HepG2 (cell line): ENCODE data around the gene ARPC1B. TPM values are rescaled to one million over a fixed set of nuclear protein-coding genes. Genes with fewer than 3 reads are reported as not detected.

Source experiments
- ARHGAP35 ChIP-seq: sonication (generic); formaldehyde crosslinking; IDR thresholded peaks from 2 replicates; pipeline ENCODE4 v1.9.0; 2022; ENCODE audit warnings: mild to moderate bottlenecking, inconsistent platforms, moderate library complexity, missing genetic modification reagents, borderline replicate concordance
- BRD4 ChIP-seq: sonication (generic); formaldehyde crosslinking; IDR thresholded peaks from 2 replicates; pipeline ENCODE4 v1.4.0; 2020; ENCODE audit warnings: missing genetic modification reagents
- EHMT2 ChIP-seq: fragments of 200-600 bp; sonication (generic); IDR thresholded peaks from 2 replicates; pipeline ENCODE4 v1.7.0; 2017; ENCODE audit warnings: antibody characterized with exemption, low read depth, low read length, borderline replicate concordance
- ETV5 ChIP-seq: IDR thresholded peaks from 2 replicates; pipeline ENCODE4 v1.6.1; 2018; ENCODE audit warnings: missing biosample characterization, missing genetic modification reagents, inconsistent platforms, borderline replicate concordance
- FOXA3 ChIP-seq: IDR thresholded peaks from 2 replicates; pipeline ENCODE4 v1.6.1; 2016; ENCODE audit warnings: missing genetic modification reagents, missing compliant biosample characterization
- HMGXB4 ChIP-seq, 2 experiments: sonication (generic) in 1 of 2; formaldehyde crosslinking in 1 of 2; IDR thresholded peaks; 2 replicates each; pipeline versions ENCODE4 v1.4.0 to v1.6.1; 2018 to 2020; ENCODE audit warnings: missing genetic modification reagents in 2 of 2, borderline replicate concordance in 1 of 2, low read depth in 1 of 2, mild to moderate bottlenecking in 1 of 2, missing biosample characterization in 1 of 2
- KLF12 ChIP-seq: sonication (generic); formaldehyde crosslinking; IDR thresholded peaks from 2 replicates; pipeline ENCODE4 v1.4.0; 2020; ENCODE audit warnings: missing genetic modification reagents, borderline replicate concordance
- NR2F1 ChIP-seq, 2 experiments: fragments of 450-650 bp in 1 of 2; formaldehyde crosslinking in 1 of 2; IDR thresholded peaks; 2 replicates each; pipeline versions ENCODE4 v1.5.0 to v1.6.1; 2016 to 2020; ENCODE audit warnings: mild to moderate bottlenecking in 1 of 2, missing compliant biosample characterization in 1 of 2, missing genetic modification reagents in 1 of 2, moderate library complexity in 1 of 2
- PAF1 ChIP-seq: IDR thresholded peaks from 2 replicates; pipeline ENCODE4 v1.6.1; 2016; ENCODE audit warnings: missing genetic modification reagents, missing compliant biosample characterization
- PCBP1 ChIP-seq: fragments of 200-400 bp; formaldehyde crosslinking; IDR thresholded peaks from 2 replicates; pipeline ENCODE4 v1.6.1; 2017; ENCODE audit warnings: mild to moderate bottlenecking, low read depth, low read length, borderline replicate concordance
- RARA ChIP-seq: IDR thresholded peaks from 2 replicates; pipeline ENCODE4 v1.6.1; 2016; ENCODE audit warnings: missing genetic modification reagents, missing compliant biosample characterization
- TBP ChIP-seq: sonication (generic); formaldehyde crosslinking; IDR thresholded peaks from 2 replicates; pipeline ENCODE4 v1.5.0; 2020; ENCODE audit warnings: missing genetic modification reagents
- TEAD3 ChIP-seq: optimal IDR thresholded peaks from 2 replicates; pipeline ENCODE3; 2016; ENCODE audit warnings: borderline replicate concordance
- TOPORS ChIP-seq: sonication (generic); formaldehyde crosslinking; IDR thresholded peaks from 2 replicates; pipeline ENCODE4 v1.8.0; 2023; ENCODE audit warnings: mild to moderate bottlenecking, missing genetic modification reagents
- ZFP36L2 ChIP-seq: sonication (generic); formaldehyde crosslinking; IDR thresholded peaks from 2 replicates; pipeline ENCODE4 v1.4.0; 2020; ENCODE audit warnings: missing genetic modification reagents
- ZNF251 ChIP-seq: sonication (generic); formaldehyde crosslinking; IDR thresholded peaks from 2 replicates; pipeline ENCODE4 v1.9.0; 2021; ENCODE audit warnings: mild to moderate bottlenecking, missing genetic modification reagents
- ZNF292 ChIP-seq: sonication (generic); formaldehyde crosslinking; IDR thresholded peaks from 2 replicates; pipeline ENCODE4 v1.8.1; 2022; ENCODE audit warnings: mild to moderate bottlenecking, low read depth, missing genetic modification reagents, borderline replicate concordance
- ZNF350 ChIP-seq: sonication (generic); formaldehyde crosslinking; IDR thresholded peaks from 2 replicates; pipeline ENCODE4 v1.4.0; 2020; ENCODE audit warnings: mild to moderate bottlenecking, low read depth, missing genetic modification reagents, borderline replicate concordance
- ZNF598 ChIP-seq: sonication (generic); formaldehyde crosslinking; IDR thresholded peaks from 2 replicates; pipeline ENCODE4 v1.5.1; 2020; ENCODE audit warnings: mild to moderate bottlenecking, missing genetic modification reagents, borderline replicate concordance
- ZNF792 ChIP-seq: IDR thresholded peaks from 2 replicates; pipeline ENCODE4 v1.6.1; 2016
- polyA plus RNA-seq, 8 experiments: library from polyadenylated mRNA; depleted of rRNA in 3 of 8; stranded (reverse) in 7 of 8; unstranded in 1 of 8; fragments of >200 nt; fragmentation: Illumina TruSeq in 4 of 8; extraction: Trizol in 4 of 8; gene quantifications; 2 replicates each; pipeline versions ENCODE4 v1.2.1 to v1.2.3, GENCODE V29; 2011 to 2016; ENCODE audit warnings: low read depth in 4 of 8, missing spikeins in 1 of 8, mixed read lengths in 1 of 8; ENCODE audit not compliant: insufficient read depth in 1 of 8
- total RNA-seq, 5 experiments: library from RNA; depleted of rRNA; stranded (reverse); fragments of >200 nt; fragmentation: Illumina TruSeq; extraction: Trizol; gene quantifications; 2 replicates each; pipeline ENCODE4 v1.2.3, GENCODE V29; 2016; ENCODE audit warnings: low read depth in 1 of 5
- TF ChIP-seq, protein P1 (sequence below): sonication (generic); formaldehyde crosslinking; IDR thresholded peaks from 2 replicates; pipeline ENCODE4 v1.8.0; 2022; ENCODE audit warnings: missing genetic modification reagents, mild to moderate bottlenecking, borderline replicate concordance
- TF ChIP-seq, protein P2 (sequence below): sonication (generic); formaldehyde crosslinking; conservative IDR thresholded peaks from 2 replicates; pipeline ENCODE4 v1.4.0; 2020; ENCODE audit warnings: mild to moderate bottlenecking, missing genetic modification reagents, moderate library complexity

Gene ARPC1B
- total and polyA plus RNA-seq, 2 of the 13 experiments (the other 11 are each of a cell fraction or from before 2014, with no cell fraction given) = 72.9 to 89.1 TPM

DNA sequence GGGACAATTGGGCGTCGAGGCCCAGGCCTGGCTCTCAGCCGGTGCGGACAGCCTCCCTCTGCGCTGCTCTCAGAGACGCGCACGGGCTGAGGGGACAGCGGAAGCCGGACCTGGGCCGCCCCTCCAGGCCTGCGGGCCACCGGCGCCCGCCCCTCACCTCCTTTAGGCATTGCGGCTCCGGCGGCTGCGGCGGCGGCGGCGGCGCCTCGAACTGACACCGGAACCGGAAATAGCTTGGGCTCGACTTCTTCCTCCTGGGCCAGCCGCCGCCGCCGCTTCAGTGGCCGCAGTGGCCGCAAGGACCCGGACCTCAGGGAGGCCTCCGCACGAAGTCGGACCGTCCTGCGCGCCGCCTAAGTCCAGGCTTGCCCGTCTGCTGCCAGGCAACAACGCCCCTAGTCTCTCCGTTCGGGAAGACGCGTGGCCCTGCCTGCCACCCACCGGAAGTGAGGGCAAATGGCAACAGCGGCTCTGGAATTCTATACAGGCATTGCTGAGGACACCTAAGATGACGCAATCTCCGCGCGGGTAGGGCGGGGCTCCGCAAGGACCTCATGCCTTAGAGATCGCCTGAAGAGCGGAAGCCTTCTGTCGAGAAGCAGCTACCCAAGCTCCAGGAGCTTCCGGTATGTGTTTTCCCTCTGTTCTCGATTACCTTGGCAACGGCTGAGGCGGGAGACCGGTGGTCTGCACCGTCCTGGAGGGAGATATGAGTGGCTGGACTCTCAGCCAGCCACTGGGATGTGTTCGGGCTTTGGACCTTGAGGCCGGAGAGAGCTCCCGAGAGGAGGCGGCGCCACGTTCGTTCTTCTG lies 34.1 kb downstream of the ARPC1B start, which contains the start of the genes BUD31 and PDAP1 (continued):
- no peak for TF ChIP-seq ZNF292 (CRISPR knock-in tag)
- TF ChIP-seq TBP (CRISPR knock-in tag) = no peak; the same call in 1 of the 2 replicates
- TF ChIP-seq ZFP36L2 (CRISPR knock-in tag) = peak; percentile 81; the same call in 1 of the 2 replicates
- TF ChIP-seq RARA = 0 out of 2 replicates have a peak, but pooled peaks have one; percentile 23
- TF ChIP-seq ZNF350 (CRISPR knock-in tag) = peak; percentile 98
- peak; percentile 92 for TF ChIP-seq ETV5 (CRISPR knock-in tag)
- no peak for TF ChIP-seq PCBP1
- peak; percentile 62 for TF ChIP-seq FOXA3 (CRISPR knock-in tag)
- TF ChIP-seq EHMT2 = no peak
- TF ChIP-seq, protein P1, sequence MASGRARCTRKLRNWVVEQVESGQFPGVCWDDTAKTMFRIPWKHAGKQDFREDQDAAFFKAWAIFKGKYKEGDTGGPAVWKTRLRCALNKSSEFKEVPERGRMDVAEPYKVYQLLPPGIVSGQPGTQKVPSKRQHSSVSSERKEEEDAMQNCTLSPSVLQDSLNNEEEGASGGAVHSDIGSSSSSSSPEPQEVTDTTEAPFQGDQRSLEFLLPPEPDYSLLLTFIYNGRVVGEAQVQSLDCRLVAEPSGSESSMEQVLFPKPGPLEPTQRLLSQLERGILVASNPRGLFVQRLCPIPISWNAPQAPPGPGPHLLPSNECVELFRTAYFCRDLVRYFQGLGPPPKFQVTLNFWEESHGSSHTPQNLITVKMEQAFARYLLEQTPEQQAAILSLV (CRISPR knock-in tag) = peak; percentile 74; the same call in 1 of the 2 replicates
- TF ChIP-seq ARHGAP35 (CRISPR knock-in tag) = no peak; the same call in none of the 2 replicates
- peak; percentile 39; the same call in 1 of the 2 replicates for TF ChIP-seq ZNF792 (CRISPR knock-in tag)
- TF ChIP-seq ZNF251 (CRISPR knock-in tag) = no peak
- TF ChIP-seq, protein P2, sequence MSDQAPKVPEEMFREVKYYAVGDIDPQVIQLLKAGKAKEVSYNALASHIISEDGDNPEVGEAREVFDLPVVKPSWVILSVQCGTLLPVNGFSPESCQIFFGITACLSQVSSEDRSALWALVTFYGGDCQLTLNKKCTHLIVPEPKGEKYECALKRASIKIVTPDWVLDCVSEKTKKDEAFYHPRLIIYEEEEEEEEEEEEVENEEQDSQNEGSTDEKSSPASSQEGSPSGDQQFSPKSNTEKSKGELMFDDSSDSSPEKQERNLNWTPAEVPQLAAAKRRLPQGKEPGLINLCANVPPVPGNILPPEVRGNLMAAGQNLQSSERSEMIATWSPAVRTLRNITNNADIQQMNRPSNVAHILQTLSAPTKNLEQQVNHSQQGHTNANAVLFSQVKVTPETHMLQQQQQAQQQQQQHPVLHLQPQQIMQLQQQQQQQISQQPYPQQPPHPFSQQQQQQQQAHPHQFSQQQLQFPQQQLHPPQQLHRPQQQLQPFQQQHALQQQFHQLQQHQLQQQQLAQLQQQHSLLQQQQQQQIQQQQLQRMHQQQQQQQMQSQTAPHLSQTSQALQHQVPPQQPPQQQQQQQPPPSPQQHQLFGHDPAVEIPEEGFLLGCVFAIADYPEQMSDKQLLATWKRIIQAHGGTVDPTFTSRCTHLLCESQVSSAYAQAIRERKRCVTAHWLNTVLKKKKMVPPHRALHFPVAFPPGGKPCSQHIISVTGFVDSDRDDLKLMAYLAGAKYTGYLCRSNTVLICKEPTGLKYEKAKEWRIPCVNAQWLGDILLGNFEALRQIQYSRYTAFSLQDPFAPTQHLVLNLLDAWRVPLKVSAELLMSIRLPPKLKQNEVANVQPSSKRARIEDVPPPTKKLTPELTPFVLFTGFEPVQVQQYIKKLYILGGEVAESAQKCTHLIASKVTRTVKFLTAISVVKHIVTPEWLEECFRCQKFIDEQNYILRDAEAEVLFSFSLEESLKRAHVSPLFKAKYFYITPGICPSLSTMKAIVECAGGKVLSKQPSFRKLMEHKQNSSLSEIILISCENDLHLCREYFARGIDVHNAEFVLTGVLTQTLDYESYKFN (CRISPR knock-in tag) = peak; percentile 62
- TF ChIP-seq ZNF598 (CRISPR knock-in tag) = peak; percentile 18; the same call in 1 of the 2 replicates
- peak; percentile 88 for TF ChIP-seq TEAD3 (CRISPR knock-in tag)
- TF ChIP-seq PAF1 (CRISPR knock-in tag) = no peak
- peak; percentile 75 to 82 for TF ChIP-seq HMGXB4 (CRISPR knock-in tag; IDR thresholded peaks at IDR 0.05; ENCODE audit: borderline replicate concordance in 1 of 2, low read depth in 1 of 2)
- TF ChIP-seq TOPORS (CRISPR knock-in tag) = peak; percentile 85
- 0 out of 4 replicates have a peak, but pooled peaks of 1 of the 2 experiments have one; percentile 12 for TF ChIP-seq NR2F1 (CRISPR knock-in tag; IDR thresholded peaks at IDR 0.05)
- TF ChIP-seq BRD4 (CRISPR knock-in tag) = peak; percentile 23; the same call in 1 of the 2 replicates
- no peak; the same call in 1 of the 2 replicates for TF ChIP-seq KLF12
